Lung (tissue), 12 donors: ENCODE measurements around the gene CRYGN. TPM values are rescaled to one million over a fixed set of nuclear protein-coding genes. Genes with fewer than 3 reads are reported as not detected.

Experiments
- ATAC-seq: fragments of 200-7000 bp; cut with Tn5 transposase; one replicate; pipeline ENCODE4 v1.9.1; 2020; ENCODE audit warnings: moderate number of reproducible peaks; ENCODE audit not compliant: insufficient read depth, low FRiP score
- DNase-seq, 3 donors: peaks; one replicate each; pipeline ENCODE4 v3.0.0-alpha.2; 2013 to 2017
- H3K27ac ChIP-seq, 2 donors: one replicate each; pipeline ENCODE4 v1.5.1; 2013; ENCODE audit warnings: mild to moderate bottlenecking in 2 of 2, moderate library complexity in 2 of 2, control low read depth in 1 of 2, inconsistent platforms in 1 of 2, low read depth in 1 of 2, low read length in 1 of 2
- H3K27me3 ChIP-seq, 3 donors: one replicate each; pipeline ENCODE4 v1.5.1; 2013; ENCODE audit warnings: low read length in 2 of 3; ENCODE audit not compliant: control insufficient read depth in 3 of 3, insufficient read depth in 3 of 3
- H3K36me3 ChIP-seq, 4 donors: one replicate each; pipeline ENCODE4 v1.5.1; 2013; ENCODE audit warnings: low read length in 4 of 4, mild to moderate bottlenecking in 1 of 4, moderate library complexity in 1 of 4; ENCODE audit not compliant: control insufficient read depth in 4 of 4, insufficient read depth in 4 of 4
- H3K4me1 ChIP-seq, 5 donors: one replicate each; pipeline ENCODE4 v1.5.1; 2013; ENCODE audit warnings: low read length in 5 of 5, mild to moderate bottlenecking in 2 of 5, moderate library complexity in 1 of 5; ENCODE audit not compliant: control insufficient read depth in 5 of 5, insufficient read depth in 5 of 5
- H3K4me3 ChIP-seq: one replicate; pipeline ENCODE4 v1.5.1; 2013; ENCODE audit warnings: mild to moderate bottlenecking, control low read depth, moderate library complexity
- H3K9ac ChIP-seq, 2 donors: one replicate each; pipeline ENCODE4 v1.5.1; 2013; ENCODE audit warnings: low read length in 2 of 2, control low read depth in 1 of 2; ENCODE audit not compliant: insufficient read depth in 1 of 2
- H3K9me3 ChIP-seq, 4 donors: one replicate each; pipeline ENCODE4 v1.5.1; 2013; ENCODE audit warnings: low read length in 3 of 4, mild to moderate bottlenecking in 1 of 4, moderate library complexity in 1 of 4; ENCODE audit not compliant: control insufficient read depth in 4 of 4, insufficient read depth in 3 of 4
- CTCF ChIP-seq: IDR thresholded peaks from 2 replicates; pipeline ENCODE4 v1.5.1; 2012; ENCODE audit warnings: mild to moderate bottlenecking; ENCODE audit errors: control extremely low read depth, extremely low read depth
- WGBS, 2 donors: extraction: QIAGEN DNeasy Blood & Tissue Kit; methylation state at CpG; one replicate each; pipeline ENCODE4 v1.1.7; 2013; 5-methylcytosine and 5-hydroxymethylcytosine counted together
- polyA plus RNA-seq, 2 donors: library from polyadenylated mRNA; stranded (reverse); fragments of 200-250 nt; gene quantifications; one replicate each; pipeline ENCODE4 v1.2.1, GENCODE V29; 2013
- total RNA-seq, 2 donors: library from RNA; depleted of rRNA in 1 of 2; stranded (reverse); fragments of >200 nt in 1 of 2; gene quantifications; one replicate each; pipeline ENCODE4 v1.2.1, GENCODE V29; 2014 to 2021
- donor health status: control.
- donor health status: control.
- donor health status: Bipolar disorder and iron deficiency.
- donor health status: healthy.
- donor health status: DM: yes; HTN: yes; CAD: no.

Gene CRYGN
- total and polyA plus RNA-seq, 4 donors = 0.07 to 0.34 (median 0.28) TPM; not detected in 1

- TF ChIP-seq CTCF = no peak
- H3K4me3 ChIP-seq = no peak overlapping the region
- peaks cover 0 to 24% (median 0%) of the 10 kb centered on the region in 5 donors for H3K4me1 ChIP-seq
- H3K27ac ChIP-seq = peak overlapping the region in 1 of 2 donors; percentile 9
- no peaks in the 10 kb centered on the region for H3K9me3 ChIP-seq
- no peak overlapping the region for H3K9ac ChIP-seq
- ATAC-seq = no peak
- peaks cover 11 to 35% (median 23%) of the 10 kb centered on the region in 4 donors for H3K36me3 ChIP-seq
- DNase-seq = no peak
- H3K27me3 ChIP-seq = no peaks in the 10 kb centered on the region
- 90 to 100% methylated on average over 1 of the region's 1 CpG for WGBS, 2 donors
Observed at GRCh38 chr7:151483711-151483983, 43.7 kb upstream of the CRYGN start.

- Histone ChIP-seq H3K36me3 (peaks cover 11 to 35% (median 23%) of the 10 kb centered on the region in 4 donors), H3K9me3 (no peaks in the 10 kb centered on the region), H3K4me3 (no peak overlapping the region), H3K4me1 (peaks cover 0 to 24% (median 0%) of the 10 kb centered on the region in 5 donors), H3K27ac (peak overlapping the region in 1 of 2 donors; percentile 50), H3K9ac (no peak overlapping the region), H3K27me3 (no peaks in the 10 kb centered on the region)
- TF ChIP-seq CTCF = no peak
- WGBS, 2 donors = 95 to 98% methylated on average over 8 of the region's 8 CpGs
- DNase-seq (no peak), ATAC-seq (no peak)
Observed at GRCh38 chr7:151482883-151483710, 43.2 kb upstream of the CRYGN start.

GRCh38 chr7:151481650-151482505 is 41.9 kb upstream of the CRYGN start:
- TF ChIP-seq CTCF = no peak
- WGBS, 2 donors = 88 to 93% methylated on average over 4 of the region's 4 CpGs
- H3K27ac ChIP-seq = no peak overlapping the region
- ATAC-seq = no peak
- no peak for DNase-seq
- no peak overlapping the region for H3K9ac ChIP-seq
- peaks cover 11 to 27% (median 22%) of the 10 kb centered on the region in 4 donors for H3K36me3 ChIP-seq
- H3K4me1 ChIP-seq = peaks cover 0 to 24% (median 0%) of the 10 kb centered on the region in 5 donors
- no peaks in the 10 kb centered on the region for H3K27me3 ChIP-seq
- H3K9me3 ChIP-seq = no peaks in the 10 kb centered on the region
- H3K4me3 ChIP-seq = no peak overlapping the region
